GF-D8 (cell line): Measurements from ENCODE around the gene USP44.
"Not testable (repeated sequence)": the region's sequence is repeated elsewhere in the genome, so short reads cannot be mapped to it uniquely, and the experiment has no call there.

Experiments used
- DNase-seq: peaks from one replicate; lab custom pipeline; 2025; lab: John Stamatoyannopoulos, UW

USP44 gene

DNA sequence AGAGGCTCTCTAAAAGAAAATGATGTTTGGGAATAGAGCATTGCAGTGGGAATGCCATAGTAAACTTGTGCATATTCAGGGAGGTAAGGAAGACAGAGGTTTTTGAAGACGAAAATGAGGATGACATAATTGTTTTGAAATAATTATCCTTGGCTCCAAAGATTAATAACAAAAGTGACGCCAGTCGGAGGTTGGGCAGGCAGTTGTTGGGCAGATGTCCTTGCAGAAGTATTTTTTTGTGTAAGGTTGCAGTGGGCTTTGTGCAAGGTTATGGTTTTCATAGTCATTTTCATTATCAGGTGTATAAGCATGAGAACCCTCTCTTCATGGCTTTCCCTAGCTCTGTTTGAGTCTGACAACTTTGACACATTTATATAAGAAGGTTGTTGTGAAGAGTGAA, 42.0 kb downstream of the USP44 start:
- no peak for DNase-seq

GRCh38 chr12:95506707-95507523, 44.4 kb downstream of the USP44 start:
- DNase-seq, result no peak

- no peak for DNase-seq
Observed at GRCh38 chr12:95505039-95505438, 46.2 kb downstream of the USP44 start.

DNA sequence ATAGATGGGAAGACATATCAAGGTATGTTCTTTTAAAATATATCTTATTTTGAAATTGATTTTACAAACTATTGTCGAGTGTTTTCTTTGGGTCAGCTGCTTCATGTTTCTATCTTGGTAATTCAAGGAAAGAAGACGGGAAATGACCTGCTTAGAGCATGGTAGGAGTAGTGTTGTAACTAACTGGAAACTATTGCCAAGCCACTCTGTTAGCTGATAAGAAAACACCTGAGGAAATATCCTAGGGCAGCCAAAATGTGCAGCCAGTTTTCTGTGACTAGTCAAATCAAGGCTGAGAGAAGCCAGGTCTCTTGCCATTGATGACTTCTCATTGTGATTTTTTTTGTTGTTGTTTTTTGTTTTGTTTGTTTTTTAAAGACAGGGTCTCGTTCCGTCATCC, 47.1 kb downstream of the USP44 start:
- DNase-seq, result no peak

- no peak for DNase-seq
Observed at GRCh38 chr12:95499772-95500171, 51.5 kb downstream of the USP44 start.

DNA sequence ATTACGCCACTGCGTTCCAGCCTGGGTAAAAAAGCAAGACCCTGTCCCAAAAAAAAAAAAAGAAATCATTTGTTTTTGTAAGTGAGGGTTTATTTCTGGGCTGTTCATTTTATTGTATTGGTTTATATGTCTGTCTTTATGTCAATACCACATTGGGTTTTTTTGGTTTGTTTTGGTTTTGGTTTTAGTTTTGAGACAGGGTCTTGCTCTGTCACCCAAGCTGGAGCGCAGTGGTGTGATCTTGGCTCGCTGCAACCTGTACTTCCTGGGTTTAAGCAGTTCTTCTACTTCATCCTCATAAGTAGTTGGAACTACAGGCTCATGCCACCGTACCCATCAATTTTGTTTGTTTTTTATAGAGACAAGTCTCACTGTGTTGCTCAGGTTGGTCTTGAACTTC, 52.3 kb downstream of the USP44 start:
- DNase-seq, result no peak

DNA sequence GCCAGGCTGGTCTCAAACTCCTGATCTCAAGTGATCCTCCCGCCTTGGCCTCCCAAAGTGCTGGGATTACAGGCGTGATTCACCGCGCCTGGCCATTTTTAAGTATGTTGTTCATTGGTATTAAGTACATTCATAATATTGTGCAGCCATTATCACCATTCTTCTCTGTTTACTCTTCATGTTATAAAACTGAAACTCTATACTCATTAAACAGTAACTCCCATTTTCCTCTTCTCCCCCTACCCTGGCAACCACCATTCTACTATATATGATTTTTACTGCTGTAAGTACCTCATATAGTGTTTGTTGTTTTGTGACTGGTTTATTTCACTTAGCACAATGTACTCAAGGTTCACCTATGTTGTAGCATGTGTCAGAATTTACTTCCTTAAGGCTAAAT, 54.2 kb downstream of the USP44 start:
- DNase-seq, result no peak

- no peak for DNase-seq
Observed at GRCh38 chr12:95495433-95495832, 55.8 kb downstream of the USP44 start.

DNA sequence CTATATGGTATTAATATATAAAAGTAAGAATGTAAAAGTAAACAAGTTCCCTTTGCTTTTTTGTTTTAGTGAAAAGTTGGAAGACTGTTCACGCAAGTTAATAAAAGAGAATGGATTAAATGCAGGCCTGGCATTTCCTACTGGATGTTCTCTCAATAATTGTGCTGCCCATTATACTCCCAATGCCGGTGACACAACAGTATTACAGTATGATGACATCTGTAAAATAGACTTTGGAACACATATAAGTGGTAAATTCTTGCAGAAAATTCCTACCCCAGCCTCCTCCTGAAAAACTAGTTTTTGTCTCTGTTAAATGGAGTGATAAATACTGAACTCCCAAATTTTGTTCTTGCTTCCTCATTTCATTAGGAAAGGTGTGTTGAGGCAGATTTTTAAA, 56.4 kb downstream of the USP44 start:
- no peak for DNase-seq

GRCh38 chr12:95492462-95492861, 58.8 kb downstream of the USP44 start:
- no peak for DNase-seq

GRCh38 chr12:95487024-95487423, 64.3 kb downstream of the USP44 start:
- no peak for DNase-seq

DNA sequence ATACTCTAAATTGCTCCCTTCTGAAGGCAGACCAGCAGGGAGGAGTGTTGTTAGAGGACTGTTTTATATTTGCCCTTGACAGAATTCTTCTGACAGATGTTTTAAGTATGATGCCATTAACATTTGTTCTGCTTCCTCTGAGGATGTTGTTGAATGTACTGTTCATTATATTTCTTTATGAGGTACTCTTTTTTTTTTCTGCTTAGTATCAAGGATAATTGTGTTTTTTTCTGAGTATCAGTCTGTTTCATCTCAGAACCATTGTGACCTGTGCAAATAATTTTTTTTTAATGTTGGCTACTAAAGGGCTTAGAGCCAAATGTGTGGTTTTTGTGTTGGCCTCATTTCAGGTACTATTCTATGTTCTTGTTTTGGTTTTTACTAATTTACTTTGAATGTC, 66.8 kb downstream of the USP44 start:
- no peak for DNase-seq

- DNase-seq, result not testable (repeated sequence)
Observed at GRCh38 chr12:95482564-95482963, 68.7 kb downstream of the USP44 start.

DNA sequence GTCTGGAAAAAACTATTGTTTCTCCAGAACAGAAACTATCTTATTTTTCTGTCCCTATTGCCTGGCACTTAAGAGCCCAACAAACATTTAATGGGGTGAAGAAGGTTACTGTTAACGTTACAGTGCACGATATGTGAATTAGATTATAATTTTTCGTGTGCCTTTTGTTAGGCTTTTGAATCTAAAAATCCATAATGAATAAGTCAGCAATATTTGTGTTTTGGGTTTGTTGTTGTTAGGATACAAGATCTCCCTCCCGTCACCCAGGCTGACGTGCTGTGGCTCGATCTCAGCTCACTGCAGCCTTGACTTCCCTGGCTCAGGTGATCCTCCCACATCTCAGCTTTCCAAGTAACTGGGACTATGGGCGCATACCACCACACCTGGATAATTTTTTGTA, 69.4 kb downstream of the USP44 start:
- DNase-seq, result no peak

DNA sequence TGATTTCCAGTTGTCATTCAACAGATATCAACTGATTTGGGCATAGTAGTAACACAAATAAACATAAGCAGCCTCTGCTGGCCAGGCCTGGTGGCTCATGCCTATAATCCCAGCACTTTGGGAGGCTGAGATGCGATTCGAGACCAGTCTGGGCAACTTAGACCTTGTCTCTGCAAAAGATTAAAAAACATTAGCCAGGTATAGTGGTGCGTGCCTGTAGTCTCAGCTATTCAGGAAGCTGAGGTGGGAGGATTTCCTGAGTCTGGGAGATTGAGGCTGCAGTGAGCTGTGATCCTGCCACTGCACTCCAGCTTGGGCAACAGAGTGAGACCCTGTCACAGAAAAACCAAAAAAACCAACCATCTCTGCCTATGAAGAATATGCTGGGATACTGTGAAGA, 70.2 kb downstream of the USP44 start:
- DNase-seq, result no peak

GRCh38 chr12:95480230-95480629, 71.0 kb downstream of the USP44 start:
- DNase-seq, result no peak

- DNase-seq, result no peak
Observed at GRCh38 chr12:95474660-95474958, 76.7 kb downstream of the USP44 start.

- DNase-seq, result peak; percentile 86
Observed at GRCh38 chr12:95473884-95474659, 77.2 kb downstream of the USP44 start, which contains the start of gene METAP2. METAP2 (plus strand) TSS chr12:95474152; CDS start chr12:95474180, 28 bp downstream.

DNA sequence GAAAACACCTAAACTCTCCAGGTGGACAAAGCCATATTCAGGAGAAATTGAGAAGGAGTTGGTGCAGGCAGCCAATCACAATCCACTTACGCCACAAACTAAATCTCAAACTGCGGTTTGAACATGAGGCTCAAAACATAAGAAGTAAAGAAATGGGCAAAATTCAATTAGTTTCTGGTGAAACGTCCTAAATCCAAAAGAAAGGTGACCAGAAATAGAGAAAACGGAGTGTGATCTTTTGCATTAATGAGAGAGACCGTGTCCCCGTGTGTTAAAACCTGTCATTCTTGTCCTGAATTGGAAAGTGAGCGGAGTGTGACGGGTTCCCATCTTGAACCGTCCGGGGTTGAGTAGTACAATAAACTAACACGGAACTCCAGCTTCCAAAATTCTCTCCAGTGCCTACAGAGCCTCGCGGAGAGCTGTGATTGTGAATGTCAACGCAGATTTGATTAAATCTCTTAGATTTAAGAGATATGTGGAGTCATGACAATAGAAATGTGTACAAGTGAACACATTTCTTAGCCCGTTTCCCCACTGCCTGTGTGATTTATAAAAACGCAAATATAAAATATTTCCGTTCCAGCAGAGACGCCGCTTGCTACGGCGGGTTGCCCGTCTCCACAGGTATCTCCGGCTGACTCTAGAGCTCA, 77.9 kb downstream of the USP44 start:
- no peak for DNase-seq

DNA sequence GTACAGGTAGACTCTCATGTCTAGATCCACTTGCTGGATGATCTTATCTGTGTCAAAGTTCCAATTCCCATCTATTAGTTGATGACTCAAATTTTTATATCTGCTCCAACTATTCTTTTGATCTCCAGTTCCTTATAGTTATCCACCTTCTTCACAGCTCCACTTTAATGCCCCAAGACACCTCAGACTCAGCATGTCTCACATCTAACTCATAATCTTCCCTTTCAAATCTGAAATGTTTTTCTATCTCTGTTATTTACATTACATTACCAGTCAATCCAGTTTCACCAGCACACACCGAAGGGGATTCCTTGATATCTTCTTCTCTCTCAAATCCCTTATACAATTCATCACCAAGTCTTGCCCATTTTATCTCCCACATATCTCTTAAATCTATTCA, 81.0 kb downstream of the USP44 start:
- DNase-seq, result no peak
